GM13976 (cell line): Measurements from ENCODE around the gene C10orf71.

Experiments
- DNase-seq: peaks from one replicate; pipeline ENCODE4 v3.0.0; 2012; ENCODE audit warnings: low spot score
- CTCF ChIP-seq: IDR thresholded peaks from 2 replicates; pipeline ENCODE4 v1.5.1; 2012; ENCODE audit warnings: borderline replicate concordance, mild to moderate bottlenecking; ENCODE audit not compliant: insufficient read depth; ENCODE audit errors: extremely low read depth, missing control alignments, control extremely low read depth
- in situ Hi-C: fragments of 300-500 bp; cut with MboI; formaldehyde crosslinking; loops from one replicate; pipeline ENCODE4 v1.12.0; 2022; ENCODE audit warnings: low sequenced_read_pairs, mixed read lengths, inconsistent platforms; ENCODE audit not compliant: unreplicated experiment

C10orf71 gene

GRCh38 chr10:49279015-49279880 is 19.7 kb upstream of the C10orf71 start:
- no peak for DNase-seq
- in situ Hi-C loops: no loop called here
- TF ChIP-seq CTCF: no peak

- in situ Hi-C loops: no loop called here
- DNase-seq: no peak
Measured at GRCh38 chr10:49280001-49280408, 19.0 kb upstream of the C10orf71 start.

GRCh38 chr10:49281461-49281860 is 17.5 kb upstream of the C10orf71 start:
- in situ Hi-C loops: no loop called here
- no peak for TF ChIP-seq CTCF
- DNase-seq: no peak

More at GRCh38 chr10:49280001-49280408, 19.0 kb upstream of the C10orf71 start:
- TF ChIP-seq CTCF: no peak

- DNase-seq: no peak
- in situ Hi-C loops: no loop called here
- TF ChIP-seq CTCF: no peak
Measured at GRCh38 chr10:49282306-49282705, 16.7 kb upstream of the C10orf71 start.

GRCh38 chr10:49282879-49283341 is 16.1 kb upstream of the C10orf71 start:
- TF ChIP-seq CTCF: no peak
- in situ Hi-C loops: no loop called here
- DNase-seq: no peak

- TF ChIP-seq CTCF: no peak
- in situ Hi-C loops: no loop called here
- no peak for DNase-seq
Measured at GRCh38 chr10:49283491-49283890, 15.5 kb upstream of the C10orf71 start.
